ENCODE measurements around the gene LILRA6.
"Not testable (repeated sequence)": the region's sequence is repeated elsewhere in the genome, so short reads cannot be mapped to it uniquely, and the experiment has no call there.

LILRA6 gene

DNA sequence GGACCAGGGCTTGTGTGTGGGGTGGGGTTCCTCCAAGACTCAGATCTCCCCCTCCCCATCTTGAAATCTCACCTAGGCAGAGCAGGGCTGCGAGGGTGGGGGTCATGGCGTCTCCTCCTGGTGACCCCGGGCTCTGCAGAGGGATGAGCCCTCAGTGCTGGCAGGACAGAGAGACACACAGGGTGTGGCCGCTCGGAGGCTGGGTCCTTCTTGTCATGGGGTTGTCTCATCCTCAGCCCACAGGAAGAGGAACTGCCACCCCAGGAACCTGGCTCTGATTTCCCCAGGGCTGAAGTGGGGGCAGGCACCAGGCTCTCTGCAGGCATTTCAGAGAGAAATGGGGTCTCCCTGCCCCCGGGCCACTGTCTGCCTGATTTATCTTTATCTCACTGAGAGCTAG, at the start of gene LILRA6:
LILRA6 (minus strand) TSS at position 145 of the 400 bp plus-strand sequence.
- not testable (repeated sequence) for DNase-seq (ENCODE audit: low read depth); H3K4me3 ChIP-seq (ENCODE audit: low read depth, low read length)

DNA sequence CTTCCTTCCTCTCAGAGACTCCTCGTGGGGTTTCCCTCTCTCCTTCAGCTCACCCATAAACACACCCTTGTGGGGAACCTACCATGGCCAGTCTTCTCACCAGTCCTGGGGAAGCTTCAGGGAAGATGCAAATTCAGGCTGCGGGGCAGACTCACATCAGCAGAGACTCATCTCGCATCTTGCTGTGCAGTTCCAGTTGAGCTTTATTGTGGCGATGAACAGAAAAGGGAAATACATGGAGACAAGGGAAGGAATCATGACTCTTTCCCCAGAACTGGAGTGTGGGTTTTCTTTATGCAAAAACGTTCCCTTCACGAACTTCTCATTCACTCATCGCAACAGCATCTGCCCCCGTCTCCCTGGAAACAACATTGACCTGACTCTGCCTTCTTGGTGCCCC, 46.6 kb upstream of the LILRA6 start:
- not testable (repeated sequence) for DNase-seq (ENCODE audit: low read depth); H3K4me3 ChIP-seq (ENCODE audit: low read depth, low read length)

DNA sequence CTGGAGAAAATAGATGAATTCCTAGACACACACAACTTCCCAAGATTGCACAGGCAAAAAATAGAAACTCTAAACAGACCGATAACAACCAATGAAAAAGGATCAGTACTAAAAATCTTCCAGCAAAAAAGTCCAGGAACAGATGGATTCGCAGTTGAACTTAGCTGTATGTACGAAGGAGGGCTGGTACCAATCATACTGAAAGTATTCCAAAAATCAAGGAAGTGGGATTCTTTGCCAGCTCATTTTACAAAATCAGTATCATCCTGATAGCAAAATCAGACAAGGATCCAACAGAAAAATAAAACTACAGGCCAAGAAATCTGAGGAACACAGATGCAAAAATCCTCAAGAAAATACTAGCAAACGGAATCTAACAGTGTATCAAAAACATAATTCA, 44.9 kb upstream of the LILRA6 start:
- no peak overlapping the region for H3K4me3 ChIP-seq (ENCODE audit: low read depth, low read length)
- no peak for DNase-seq (ENCODE audit: low read depth)
- TF ChIP-seq, protein P1, sequence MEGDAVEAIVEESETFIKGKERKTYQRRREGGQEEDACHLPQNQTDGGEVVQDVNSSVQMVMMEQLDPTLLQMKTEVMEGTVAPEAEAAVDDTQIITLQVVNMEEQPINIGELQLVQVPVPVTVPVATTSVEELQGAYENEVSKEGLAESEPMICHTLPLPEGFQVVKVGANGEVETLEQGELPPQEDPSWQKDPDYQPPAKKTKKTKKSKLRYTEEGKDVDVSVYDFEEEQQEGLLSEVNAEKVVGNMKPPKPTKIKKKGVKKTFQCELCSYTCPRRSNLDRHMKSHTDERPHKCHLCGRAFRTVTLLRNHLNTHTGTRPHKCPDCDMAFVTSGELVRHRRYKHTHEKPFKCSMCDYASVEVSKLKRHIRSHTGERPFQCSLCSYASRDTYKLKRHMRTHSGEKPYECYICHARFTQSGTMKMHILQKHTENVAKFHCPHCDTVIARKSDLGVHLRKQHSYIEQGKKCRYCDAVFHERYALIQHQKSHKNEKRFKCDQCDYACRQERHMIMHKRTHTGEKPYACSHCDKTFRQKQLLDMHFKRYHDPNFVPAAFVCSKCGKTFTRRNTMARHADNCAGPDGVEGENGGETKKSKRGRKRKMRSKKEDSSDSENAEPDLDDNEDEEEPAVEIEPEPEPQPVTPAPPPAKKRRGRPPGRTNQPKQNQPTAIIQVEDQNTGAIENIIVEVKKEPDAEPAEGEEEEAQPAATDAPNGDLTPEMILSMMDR (IDR thresholded peaks at IDR 0.05; ENCODE audit: control insufficient read depth, extremely low read depth, insufficient read depth) = no peak

DNA sequence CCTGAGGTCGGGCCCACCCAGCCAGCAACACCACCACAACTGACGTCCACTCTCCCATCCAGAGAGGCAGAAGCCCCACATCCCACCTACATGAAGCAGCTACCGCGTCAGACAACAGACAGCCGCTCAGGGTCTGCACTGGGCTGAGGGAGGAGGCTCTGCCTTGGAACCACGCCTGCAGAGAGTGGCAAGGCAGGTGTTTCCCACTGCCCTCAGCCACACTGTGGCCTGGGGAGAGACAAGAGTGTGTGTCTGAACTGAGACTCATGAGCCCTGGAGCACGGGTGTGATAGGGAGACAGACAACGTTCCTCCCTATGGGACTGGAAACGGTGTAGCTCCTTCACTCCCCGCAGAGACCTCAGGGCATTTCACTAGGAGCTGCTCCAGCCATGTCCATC, 43.7 kb upstream of the LILRA6 start:
- DNase-seq (ENCODE audit: low read depth); H3K4me3 ChIP-seq (ENCODE audit: low read depth, low read length): not testable (repeated sequence)

DNA sequence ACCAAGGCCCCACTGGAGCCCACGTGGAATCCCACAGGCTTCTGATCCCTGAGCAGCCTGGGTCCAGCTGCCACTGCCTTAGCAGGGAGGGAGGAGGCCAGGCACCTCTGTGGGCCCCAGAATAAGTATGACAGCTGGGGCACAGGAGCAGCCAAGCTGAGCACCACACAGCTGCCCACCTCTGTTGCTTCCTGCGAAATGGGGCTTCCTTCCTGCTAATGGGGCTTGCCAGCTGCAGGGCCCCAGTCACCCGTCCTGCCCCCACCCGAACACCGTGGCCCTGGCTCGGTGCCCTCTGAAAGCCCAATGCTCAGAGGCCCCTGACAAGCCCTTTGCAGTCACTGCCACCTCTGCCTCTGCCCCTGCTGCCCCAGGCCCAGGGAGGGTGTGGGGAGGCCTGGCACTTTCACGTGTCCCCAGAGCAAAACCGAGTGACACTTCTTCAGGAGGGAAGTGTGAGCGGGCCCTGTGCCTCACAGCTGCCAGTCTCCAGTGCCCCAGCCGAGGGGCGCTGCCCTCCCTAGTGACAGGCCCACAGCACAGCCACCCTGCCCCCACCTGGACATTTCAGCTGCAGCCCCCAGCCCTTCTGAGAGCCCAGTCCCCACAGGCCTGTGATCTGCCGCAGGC, 43.0 kb upstream of the LILRA6 start:
- DNase-seq (ENCODE audit: low read depth) = not testable (repeated sequence)

DNA sequence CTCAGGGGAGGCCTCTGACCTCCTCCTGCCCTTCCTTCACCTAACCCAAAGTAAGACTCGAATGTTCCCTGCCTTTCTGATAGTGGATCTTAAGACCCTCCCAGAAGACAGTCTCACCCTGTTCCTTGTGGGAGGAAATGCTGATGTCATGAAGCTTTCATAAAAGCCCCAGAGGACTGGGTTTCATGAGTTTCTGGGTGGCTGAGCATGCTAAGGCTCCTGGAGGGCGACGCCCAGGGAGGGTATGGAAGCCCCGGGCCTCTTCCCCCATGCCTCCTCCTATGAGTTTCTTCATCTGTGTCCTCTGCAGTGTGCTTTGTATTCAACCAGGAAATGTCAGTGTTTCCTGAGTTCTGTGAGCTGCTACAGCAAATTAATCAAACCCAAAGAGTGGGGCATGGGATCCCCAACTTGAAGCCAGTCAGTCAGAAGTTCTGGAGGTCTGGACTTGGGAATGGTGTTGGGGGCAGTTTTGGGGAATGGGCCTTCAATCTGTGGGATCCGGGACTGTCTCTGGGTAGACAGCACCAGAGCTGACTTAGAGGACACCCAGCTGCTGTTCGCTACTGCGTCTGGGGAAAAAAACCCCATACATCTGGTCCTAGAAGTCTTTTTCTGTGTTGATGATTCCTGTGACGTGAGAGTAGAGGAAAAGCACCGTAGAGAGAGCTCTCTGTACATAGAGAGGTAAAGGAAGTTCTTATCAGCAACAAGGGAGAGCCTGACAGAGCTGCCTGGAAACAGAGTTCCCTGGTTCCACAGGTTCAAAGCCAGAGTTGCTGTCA, 40.3 kb upstream of the LILRA6 start:
- TF ChIP-seq, protein P1 (IDR thresholded peaks at IDR 0.05; ENCODE audit: control insufficient read depth, extremely low read depth, insufficient read depth) = no peak
- DNase-seq (ENCODE audit: low read depth) = no peak
- H3K4me3 ChIP-seq (ENCODE audit: low read depth, low read length) = no peak overlapping the region

More for the DNA sequence above, 43.0 kb upstream of the LILRA6 start:
- H3K4me3 ChIP-seq (ENCODE audit: low read depth, low read length) = not testable (repeated sequence)

DNA sequence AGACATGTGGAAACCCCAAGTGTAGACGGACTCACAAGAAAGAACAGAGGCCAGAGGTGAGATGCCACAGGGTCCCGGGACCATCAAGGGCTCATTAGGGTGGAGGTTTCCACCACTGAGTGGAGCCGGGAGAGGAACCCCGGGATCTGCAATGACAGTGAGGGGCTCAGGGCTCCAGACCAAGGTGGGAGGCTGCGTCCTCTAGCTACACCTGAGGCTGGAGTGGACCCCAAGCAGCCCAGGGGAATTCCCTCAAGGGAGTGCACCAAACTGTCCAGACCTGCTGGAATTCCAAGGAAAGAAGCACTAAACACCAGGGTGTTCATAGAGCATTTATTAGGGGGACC, 39.1 kb upstream of the LILRA6 start:
- not testable (repeated sequence) for H3K4me3 ChIP-seq (ENCODE audit: low read depth, low read length); DNase-seq (ENCODE audit: low read depth)

DNA sequence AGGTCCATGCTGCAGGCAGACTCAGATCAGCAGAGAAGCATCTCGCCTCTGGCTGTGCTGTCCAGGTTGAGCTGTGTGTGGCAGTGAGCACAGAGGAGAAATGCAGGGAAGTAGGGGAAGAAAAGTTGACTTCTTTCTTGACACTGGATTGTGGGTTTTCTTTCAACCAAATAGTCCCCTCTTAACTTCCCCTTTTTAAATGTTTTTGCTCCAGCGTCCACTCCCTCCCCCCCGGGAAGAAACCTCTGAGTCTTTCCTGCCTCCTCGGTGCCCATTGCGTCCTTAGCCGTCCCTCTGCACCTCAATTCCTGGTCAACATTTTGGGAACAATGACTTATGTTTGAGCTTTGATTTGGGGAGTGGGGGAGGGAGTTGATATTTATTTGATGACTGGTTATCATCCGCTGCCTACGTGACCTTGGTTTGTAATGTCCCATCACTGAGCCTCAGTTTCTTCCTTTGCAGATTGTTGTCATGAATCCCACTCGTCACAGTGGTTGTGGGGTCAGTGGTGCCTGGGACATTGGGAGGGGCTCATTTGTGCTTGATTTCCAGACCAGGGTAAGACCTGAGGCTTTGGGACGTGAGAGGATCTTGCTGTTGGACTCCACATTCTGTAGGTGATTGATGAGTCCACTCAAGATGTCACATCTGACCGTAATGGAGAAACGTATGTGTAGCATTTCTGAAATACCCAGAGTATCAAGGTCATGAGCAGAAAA, 38.6 kb upstream of the LILRA6 start, which contains the start of gene LILRB2:
LILRB2 (minus strand) TSS at position 104 of the 722 bp plus-strand sequence. CDS start 614 bp downstream, outside the sequence.
- TF ChIP-seq, protein P1 (IDR thresholded peaks at IDR 0.05; ENCODE audit: control insufficient read depth, extremely low read depth, insufficient read depth) = no peak
- DNase-seq (ENCODE audit: low read depth) = no peak
- H3K4me3 ChIP-seq (ENCODE audit: low read depth, low read length) = no peak within 1 kb of the TSS

DNA sequence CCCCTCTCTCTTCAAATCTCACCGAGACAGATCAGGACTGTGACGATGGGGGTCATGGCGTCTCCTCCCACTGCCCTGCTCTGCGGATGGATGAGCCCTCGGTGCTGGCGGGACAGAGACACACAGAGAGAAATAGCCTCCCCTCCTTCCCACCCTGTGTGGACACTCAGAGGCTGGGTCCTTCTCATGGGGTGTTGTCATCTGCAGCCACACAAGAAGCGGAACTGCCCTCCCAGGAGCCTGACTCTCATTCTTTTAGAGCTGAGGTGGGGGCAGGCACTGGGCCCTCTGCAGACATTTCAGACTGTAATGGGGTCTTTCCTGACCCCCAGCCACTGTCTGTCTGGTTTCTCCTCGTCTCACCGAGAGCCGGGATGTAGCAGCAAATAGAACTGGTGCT, 37.9 kb upstream of the LILRA6 start:
- DNase-seq (ENCODE audit: low read depth); H3K4me3 ChIP-seq (ENCODE audit: low read depth, low read length): not testable (repeated sequence)

DNA sequence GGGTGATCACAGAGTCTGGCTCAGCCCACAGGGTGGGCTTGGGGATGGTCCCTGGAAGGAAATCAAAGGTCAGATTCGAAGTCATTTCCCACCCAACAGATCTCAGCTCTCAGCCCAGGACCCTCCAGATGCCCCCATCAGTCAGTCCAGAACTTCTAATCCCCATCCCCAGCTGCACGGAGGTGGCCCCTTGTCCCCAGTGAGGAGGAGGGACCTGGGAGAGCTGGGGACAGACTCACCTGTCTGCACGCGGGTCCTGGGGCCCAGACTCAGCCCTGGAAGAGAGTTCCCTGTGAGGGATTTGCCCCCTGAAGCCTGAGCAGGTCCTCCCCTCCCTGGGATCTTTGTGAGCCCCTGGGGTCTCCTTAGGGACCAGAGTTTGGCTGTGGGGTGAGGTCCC, 37.4 kb upstream of the LILRA6 start:
- not testable (repeated sequence) for DNase-seq (ENCODE audit: low read depth); H3K4me3 ChIP-seq (ENCODE audit: low read depth, low read length)
